ENCODE measurements around the gene USP34.
A peak's percentile ranks its signal among the peaks of the same experiment; 100 is the strongest.

USP34 gene

DNA sequence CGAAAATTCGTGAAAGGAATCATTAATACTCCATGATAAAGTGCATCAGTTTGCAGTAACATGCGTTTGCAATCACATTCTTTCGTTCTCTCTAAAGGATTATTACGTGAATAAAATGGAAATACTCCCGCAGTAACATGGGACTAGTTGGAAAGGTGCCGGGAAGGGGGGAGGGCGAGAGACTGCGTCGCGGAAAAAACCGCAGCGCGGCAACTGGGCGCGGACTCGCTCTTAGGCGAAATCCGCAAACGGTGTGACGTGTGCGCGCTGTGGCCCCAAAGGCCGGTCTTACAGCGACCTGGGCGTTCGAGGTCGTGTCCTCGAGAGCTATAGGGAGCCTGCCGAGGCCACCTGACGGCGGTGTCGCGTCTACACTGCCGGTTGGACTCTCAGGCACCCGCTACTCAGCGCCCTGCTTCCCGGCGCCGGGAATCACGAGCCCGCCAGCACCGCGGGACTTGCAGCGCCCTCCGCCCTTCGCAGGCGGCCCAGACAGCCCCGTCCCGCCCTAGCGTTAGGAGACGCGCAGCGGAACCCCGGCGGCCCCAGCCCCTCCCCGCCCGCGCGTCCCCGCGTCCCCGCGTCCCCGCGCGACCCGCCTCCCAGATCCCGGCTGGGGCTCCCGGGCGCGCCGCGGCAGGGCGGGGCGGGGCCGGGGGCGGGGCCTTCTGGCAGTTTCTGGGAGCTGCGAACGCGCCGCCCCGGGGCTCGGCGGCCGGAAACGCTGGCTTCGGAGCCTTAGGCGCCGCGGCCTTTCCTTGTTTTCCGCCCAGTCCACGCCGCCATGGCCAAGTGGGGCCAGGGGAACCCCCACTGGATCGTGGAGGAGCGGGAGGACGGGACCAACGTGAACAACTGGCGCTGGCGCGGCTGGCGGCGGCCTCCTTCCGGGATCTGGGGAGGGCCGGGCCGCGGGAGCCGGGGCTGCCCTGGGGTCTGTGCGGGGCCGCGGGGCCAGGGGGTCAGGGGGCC lies 293.8 kb downstream of the USP34 start (continued):
- TF ChIP-seq ZNF394 (tag by site-specific recombination; IDR thresholded peaks at IDR 0.05; ENCODE audit: borderline replicate concordance) (peak; percentile 41; the same call in 1 of the 2 replicates), ZNF600 (tag by site-specific recombination; IDR thresholded peaks at IDR 0.05) (peak; percentile 70), ZFHX2 (tag by site-specific recombination; conservative IDR thresholded peaks at IDR 0.05) (no peak), ZNF416 (tag by site-specific recombination; IDR thresholded peaks at IDR 0.05) (no peak), ZXDB (tag by site-specific recombination; IDR thresholded peaks at IDR 0.05) (peak; percentile 94), ZNF426 (tag by site-specific recombination; IDR thresholded peaks at IDR 0.05) (no peak), ZNF391 (tag by site-specific recombination; IDR thresholded peaks at IDR 0.05; ENCODE audit: borderline replicate concordance, low read depth) (peak; percentile 47; the same call in 1 of the 2 replicates), ZBTB8A (tag by site-specific recombination; IDR thresholded peaks at IDR 0.05) (peak; percentile 98), ZNF785 (tag by site-specific recombination; IDR thresholded peaks at IDR 0.05) (0 out of 2 replicates have a peak, but pooled peaks have one; percentile 28), ZNF837 (tag by site-specific recombination; IDR thresholded peaks at IDR 0.05) (no peak), SP2 (tag by site-specific recombination; IDR thresholded peaks at IDR 0.05) (peak; percentile 61), ZNF366 (tag by site-specific recombination; conservative IDR thresholded peaks at IDR 0.05) (peak; percentile 64), ZNF792 (tag by site-specific recombination; IDR thresholded peaks at IDR 0.05) (peak; percentile 81; the same call in 1 of the 2 replicates), ZNF302 (tag by site-specific recombination; IDR thresholded peaks at IDR 0.05; ENCODE audit: low read depth) (no peak), KLF10 (tag by site-specific recombination; IDR thresholded peaks at IDR 0.05) (0 out of 2 replicates have a peak, but pooled peaks have one; percentile 13), ZSCAN30 (tag by site-specific recombination; IDR thresholded peaks at IDR 0.05) (peak; percentile 83), ZNF830 (tag by site-specific recombination; IDR thresholded peaks at IDR 0.05; ENCODE audit: low read depth) (no peak), ZNF629 (tag by site-specific recombination; IDR thresholded peaks at IDR 0.05) (peak; percentile 83; the same call in 1 of the 2 replicates), ZIC2 (tag by site-specific recombination; IDR thresholded peaks at IDR 0.05) (no peak), YY1 (tag by site-specific recombination; IDR thresholded peaks at IDR 0.05) (0 out of 2 replicates have a peak, but pooled peaks have one; percentile 26), ZBTB20 (tag by site-specific recombination; IDR thresholded peaks at IDR 0.05) (peak; percentile 69; the same call in 1 of the 2 replicates), ZFP37 (tag by site-specific recombination; IDR thresholded peaks at IDR 0.05) (peak; percentile 66; the same call in 1 of the 2 replicates), IKZF3 (tag by site-specific recombination; IDR thresholded peaks at IDR 0.05) (peak; percentile 28; the same call in 1 of the 2 replicates), ZNF501 (tag by site-specific recombination; IDR thresholded peaks at IDR 0.05) (peak; percentile 95), ZNF423 (tag by site-specific recombination; IDR thresholded peaks at IDR 0.05) (peak; percentile 30; the same call in 1 of the 2 replicates), ZFP69B (tag by site-specific recombination; IDR thresholded peaks at IDR 0.05) (peak; percentile 73), WT1 (tag by site-specific recombination; IDR thresholded peaks at IDR 0.05) (0 out of 2 replicates have a peak, but pooled peaks have one; percentile 14), ZNF596 (tag by site-specific recombination; IDR thresholded peaks at IDR 0.05) (peak; percentile 53; the same call in 1 of the 2 replicates), GLI4 (tag by site-specific recombination; IDR thresholded peaks at IDR 0.05) (peak; percentile 36; the same call in 1 of the 2 replicates), HOXC10 (CRISPR knock-in tag; IDR thresholded peaks at IDR 0.05) (no peak), BCL11B (tag by site-specific recombination; IDR thresholded peaks at IDR 0.05; ENCODE audit: low read depth) (no peak), ZNF10 (tag by site-specific recombination; IDR thresholded peaks at IDR 0.05) (peak; percentile 54; the same call in 1 of the 2 replicates), KLF8 (tag by site-specific recombination; IDR thresholded peaks at IDR 0.05) (0 out of 2 replicates have a peak, but pooled peaks have one; percentile 55), ZBTB17 (tag by site-specific recombination; IDR thresholded peaks at IDR 0.05) (peak; percentile 65; the same call in 1 of the 2 replicates), ZNF404 (tag by site-specific recombination; IDR thresholded peaks at IDR 0.05) (no peak)
- TF ChIP-seq, protein P1, sequence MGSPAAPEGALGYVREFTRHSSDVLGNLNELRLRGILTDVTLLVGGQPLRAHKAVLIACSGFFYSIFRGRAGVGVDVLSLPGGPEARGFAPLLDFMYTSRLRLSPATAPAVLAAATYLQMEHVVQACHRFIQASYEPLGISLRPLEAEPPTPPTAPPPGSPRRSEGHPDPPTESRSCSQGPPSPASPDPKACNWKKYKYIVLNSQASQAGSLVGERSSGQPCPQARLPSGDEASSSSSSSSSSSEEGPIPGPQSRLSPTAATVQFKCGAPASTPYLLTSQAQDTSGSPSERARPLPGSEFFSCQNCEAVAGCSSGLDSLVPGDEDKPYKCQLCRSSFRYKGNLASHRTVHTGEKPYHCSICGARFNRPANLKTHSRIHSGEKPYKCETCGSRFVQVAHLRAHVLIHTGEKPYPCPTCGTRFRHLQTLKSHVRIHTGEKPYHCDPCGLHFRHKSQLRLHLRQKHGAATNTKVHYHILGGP (tag by site-specific recombination; IDR thresholded peaks at IDR 0.05), result no peak
- TF ChIP-seq, protein P2, sequence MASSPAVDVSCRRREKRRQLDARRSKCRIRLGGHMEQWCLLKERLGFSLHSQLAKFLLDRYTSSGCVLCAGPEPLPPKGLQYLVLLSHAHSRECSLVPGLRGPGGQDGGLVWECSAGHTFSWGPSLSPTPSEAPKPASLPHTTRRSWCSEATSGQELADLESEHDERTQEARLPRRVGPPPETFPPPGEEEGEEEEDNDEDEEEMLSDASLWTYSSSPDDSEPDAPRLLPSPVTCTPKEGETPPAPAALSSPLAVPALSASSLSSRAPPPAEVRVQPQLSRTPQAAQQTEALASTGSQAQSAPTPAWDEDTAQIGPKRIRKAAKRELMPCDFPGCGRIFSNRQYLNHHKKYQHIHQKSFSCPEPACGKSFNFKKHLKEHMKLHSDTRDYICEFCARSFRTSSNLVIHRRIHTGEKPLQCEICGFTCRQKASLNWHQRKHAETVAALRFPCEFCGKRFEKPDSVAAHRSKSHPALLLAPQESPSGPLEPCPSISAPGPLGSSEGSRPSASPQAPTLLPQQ (tag by site-specific recombination; IDR thresholded peaks at IDR 0.05), result peak; percentile 70; the same call in 1 of the 2 replicates
